SIG-M5 treated with dmso at 0.1 percent for 504 hours (cell line): ENCODE data around the gene ATP9B.
"Not testable (repeated sequence)": the region's sequence is repeated elsewhere in the genome, so short reads cannot be mapped to it uniquely, and the experiment has no call there.

ENCODE experiments used
- DNase-seq: peaks from one replicate; lab custom pipeline; 2025; ENCODE audit not compliant: unreplicated experiment; lab: John Stamatoyannopoulos, UW

Gene ATP9B

DNA sequence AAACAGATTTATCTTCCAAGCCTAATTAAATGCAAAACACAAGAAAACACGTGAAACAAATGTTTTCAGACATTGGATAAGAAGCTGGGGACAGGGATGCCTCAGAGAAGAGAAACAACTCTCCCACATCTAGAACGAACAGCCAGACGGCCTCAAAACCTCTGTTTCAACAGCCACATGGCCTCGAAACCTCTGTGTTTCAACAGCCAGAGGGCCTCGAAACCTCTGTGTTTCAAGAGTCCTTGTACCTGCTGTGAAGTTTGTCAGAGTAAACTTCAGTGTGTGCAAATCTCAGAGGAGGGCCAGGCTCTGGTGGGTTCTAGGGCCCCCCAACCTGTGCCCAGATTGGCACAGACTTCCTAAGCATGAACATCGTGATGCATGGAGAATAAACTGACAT lies 283.2 kb downstream of the ATP9B start:
- no peak for DNase-seq

- no peak for DNase-seq
These were observed 284.1 kb downstream of the ATP9B start for GRCh38 chr18:79353267-79353666.

GRCh38 chr18:79354350-79354749 lies 285.2 kb downstream of the ATP9B start:
- DNase-seq = no peak

- no peak for DNase-seq
These were observed 286.5 kb downstream of the ATP9B start for GRCh38 chr18:79355433-79356335.

DNA sequence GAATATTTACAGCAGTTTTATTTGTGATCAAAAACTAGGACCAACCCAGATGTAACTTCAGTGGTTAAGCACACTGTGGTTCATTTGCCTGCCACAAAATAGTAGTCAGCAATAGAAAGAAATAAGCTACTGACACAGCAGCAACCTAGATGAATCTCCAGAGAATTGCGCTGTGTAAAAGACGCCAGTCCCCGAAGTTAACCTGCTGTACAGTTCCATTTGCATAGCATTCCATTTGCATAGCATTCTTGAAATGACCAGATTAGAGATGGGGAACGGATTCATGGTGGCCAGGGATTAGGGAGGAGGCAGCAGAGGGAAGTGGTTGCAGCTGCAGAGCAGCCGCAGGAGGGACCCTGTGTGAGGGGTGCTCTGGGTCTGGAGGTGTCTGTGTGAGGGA lies 287.2 kb downstream of the ATP9B start:
- DNase-seq = no peak

DNA sequence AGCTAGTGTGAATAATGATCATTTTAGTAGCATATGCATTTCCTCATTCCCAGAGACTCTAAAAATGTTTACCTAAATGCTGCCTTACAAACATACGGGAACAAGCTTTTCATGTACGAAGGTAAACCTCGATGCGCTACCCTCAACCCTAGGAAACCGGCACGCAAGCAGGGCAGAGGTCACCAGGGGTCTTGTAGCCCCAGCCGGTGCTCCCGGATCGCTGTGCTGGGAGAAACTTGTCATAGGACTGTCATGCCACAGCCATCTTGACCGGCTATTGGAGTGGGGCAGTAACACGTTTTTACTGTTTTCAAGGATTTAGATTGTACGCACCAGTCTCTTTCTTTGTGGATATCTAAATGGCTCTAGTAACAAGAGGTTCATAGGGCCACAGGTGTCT lies 291.7 kb downstream of the ATP9B start:
- DNase-seq = no peak

GRCh38 chr18:79361766-79362522 lies 292.8 kb downstream of the ATP9B start:
- no peak for DNase-seq

DNA sequence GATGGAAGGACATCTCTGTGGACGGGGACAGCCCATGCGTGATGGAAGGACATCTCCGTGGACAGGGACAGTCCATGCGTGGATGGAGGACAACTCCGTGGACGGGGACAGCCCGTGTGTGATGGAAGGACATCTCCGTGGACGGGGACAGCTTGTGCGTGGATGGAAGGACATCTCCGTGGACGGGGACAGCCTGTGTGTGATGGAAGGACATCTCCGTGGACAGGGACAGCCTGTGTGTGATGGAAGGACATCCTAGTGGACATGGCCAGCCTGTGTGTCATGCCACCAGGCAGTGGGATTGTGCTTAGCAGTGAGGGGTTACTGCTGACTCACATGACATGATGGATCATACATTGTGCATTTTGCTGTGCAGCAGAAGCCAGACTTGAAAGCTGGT lies 296.5 kb downstream of the ATP9B start:
- no peak for DNase-seq

DNA sequence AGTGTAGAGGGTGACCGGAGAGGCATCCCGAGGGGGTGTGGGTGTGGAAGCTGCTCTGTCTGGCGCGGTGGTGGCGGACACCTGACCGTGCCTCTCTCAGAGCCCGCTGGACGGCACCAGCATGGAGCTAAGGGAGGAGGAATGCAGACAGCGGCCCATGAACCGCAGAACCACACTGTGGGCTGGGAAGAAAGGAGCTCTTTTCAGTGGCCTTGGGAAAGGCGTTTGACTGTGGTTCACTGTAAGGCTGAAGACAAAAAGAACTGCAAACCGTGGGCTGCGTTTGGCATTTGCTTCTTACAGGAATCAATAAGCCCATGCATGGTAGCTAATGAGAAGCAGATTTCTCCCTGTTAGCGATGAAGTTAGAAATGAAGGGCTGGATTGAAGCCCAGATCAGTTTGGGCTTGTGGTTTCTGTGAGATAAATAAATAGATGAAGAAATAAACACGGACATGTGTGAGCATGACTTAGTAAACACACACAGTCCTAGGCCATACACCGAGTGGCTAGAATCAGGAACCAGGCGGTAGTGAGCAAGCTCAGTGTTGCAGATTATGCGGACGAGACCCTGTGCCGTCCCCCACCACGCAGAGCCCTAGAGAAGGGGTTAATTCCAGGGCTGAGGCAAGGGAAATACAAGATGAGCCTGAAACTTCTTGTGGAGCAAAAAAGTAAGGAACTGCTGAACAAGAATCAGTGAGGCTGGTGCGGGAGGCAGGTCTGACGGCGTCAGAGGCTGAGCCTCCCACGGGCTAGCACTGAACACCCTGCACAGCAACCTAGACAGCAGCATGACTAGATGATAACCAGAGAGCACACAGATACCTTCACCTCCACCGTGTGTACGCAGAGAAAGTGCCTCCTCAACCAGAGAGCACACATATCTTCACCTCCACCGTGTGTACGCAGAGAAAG lies 297.2 kb downstream of the ATP9B start:
- no peak for DNase-seq

- DNase-seq = no peak
These were observed 298.3 kb downstream of the ATP9B start for GRCh38 chr18:79367480-79367879.

DNA sequence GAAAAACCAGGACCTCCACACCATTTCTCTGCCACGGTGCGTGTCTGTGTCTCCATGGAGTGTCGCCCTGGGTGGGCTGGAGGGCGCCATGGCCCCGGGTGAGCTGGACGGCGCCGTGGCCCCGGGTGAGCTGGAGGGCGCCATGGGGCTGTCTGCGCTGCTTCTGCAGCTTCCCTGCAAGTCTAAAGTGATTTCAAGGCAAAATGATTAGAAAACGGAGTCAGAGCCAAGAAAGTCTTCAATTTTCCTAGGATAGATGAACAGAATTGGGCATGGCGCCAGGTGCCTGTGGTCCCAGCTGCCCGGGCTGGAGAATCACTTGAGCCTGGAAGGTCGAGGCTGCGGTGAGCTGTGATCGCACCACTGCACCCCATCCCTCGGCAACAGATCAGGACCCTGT lies 298.8 kb downstream of the ATP9B start:
- DNase-seq = no peak

DNA sequence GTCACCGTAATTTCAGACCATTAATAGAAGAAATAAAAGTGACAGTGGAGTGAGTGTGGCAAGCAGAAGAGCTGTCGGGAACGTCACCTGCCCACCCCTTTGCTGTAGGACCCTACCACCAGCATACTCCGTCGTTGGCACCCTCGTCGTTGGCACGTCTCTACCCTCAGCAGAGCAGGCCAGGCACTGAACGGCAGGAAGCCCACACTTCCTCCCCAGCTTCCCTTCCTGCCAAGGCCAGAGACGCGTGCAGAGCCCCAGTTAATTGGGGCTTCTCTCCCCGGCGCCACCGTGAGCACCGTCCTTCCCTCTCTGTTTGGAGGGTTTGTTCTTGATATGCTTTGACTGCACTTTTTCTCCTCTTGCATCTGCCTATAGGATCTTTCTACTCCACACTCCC lies 299.5 kb downstream of the ATP9B start:
- DNase-seq = no peak

DNA sequence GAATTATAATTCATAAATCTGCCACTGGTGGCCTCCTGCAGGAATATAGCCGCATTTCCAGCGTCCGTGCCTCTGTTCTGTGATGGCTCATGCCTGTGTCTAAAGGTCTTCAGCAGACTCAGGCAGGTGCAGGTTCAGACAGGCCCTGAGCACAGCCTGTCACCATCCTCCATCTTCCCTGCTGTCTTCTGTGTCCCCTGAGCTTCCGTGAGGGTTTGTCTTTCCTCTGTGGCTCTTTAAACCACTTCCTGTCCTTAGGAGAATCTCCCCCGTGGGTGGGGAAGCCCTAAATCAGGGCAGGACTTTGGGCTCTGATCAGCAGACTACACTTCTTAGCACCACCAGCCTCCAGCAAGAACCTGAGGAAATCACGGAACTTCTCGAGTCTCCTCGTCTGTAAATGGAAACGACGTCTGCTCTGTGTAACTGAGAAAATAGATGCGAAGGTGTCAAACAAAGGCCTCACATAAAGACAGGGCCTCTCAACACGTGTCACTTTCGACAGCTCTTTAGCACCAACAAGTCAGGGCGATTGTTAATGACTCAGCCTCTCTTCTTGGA lies 302.4 kb downstream of the ATP9B start:
- DNase-seq = no peak

DNA sequence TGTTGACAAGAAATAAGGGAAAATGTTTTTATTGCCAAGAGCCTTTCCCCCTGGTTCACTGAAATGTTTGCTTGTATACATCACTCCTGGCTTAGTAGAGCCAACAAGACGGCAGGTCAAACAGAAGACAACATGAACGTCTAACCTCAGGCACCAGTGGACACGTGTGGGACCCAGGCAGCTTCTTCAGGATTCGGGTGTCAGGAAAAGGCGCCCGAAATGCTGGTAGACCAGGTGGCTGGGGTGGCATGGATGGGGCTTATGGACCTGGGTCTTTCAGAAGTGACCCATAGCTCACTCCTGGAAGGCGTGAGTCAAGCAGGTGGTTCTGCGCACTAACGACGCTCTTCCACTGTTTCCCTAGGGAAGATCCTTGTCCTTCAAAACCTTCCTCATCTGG lies 303.3 kb downstream of the ATP9B start:
- no peak for DNase-seq

DNA sequence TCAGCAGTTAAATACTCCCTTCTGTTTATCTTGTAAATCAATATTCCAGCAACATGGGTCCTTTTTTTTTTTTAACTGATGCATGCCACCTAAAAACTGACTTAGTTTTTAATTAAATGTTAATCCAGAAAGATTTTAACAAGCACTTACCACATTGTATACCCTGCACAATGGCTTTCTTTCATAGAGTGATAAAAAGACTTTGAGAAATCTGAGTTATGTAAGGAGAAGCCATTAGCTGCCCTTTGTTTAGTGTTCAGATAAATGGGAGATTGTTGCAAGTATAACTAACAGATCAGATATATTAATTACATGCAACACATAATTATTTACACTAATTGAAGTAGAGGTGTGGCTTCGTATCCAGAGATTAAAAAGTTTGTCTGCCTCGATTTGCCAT lies 303.8 kb downstream of the ATP9B start:
- DNase-seq = no peak

DNA sequence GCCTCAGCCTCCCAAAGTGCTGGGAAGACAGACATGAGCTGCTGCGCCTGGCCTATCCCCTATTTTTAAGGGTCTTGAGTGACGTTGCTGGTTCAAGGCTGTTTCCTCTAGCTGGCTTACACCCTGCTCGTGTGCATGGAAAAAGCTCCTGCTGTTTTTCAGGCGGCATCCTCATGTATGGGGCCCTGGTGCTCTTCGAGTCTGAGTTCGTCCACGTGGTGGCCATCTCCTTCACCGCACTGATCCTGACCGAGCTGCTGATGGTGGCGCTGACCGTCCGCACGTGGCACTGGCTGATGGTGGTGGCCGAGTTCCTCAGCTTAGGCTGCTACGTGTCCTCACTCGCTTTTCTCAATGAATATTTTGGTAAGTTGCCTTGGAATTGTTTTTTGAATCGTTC lies 304.5 kb downstream of the ATP9B start:
- DNase-seq = no peak

- DNase-seq = no peak
These were observed 305.4 kb downstream of the ATP9B start for GRCh38 chr18:79374408-79375171.

GRCh38 chr18:79375441-79376154 lies 306.4 kb downstream of the ATP9B start:
- no peak for DNase-seq

DNA sequence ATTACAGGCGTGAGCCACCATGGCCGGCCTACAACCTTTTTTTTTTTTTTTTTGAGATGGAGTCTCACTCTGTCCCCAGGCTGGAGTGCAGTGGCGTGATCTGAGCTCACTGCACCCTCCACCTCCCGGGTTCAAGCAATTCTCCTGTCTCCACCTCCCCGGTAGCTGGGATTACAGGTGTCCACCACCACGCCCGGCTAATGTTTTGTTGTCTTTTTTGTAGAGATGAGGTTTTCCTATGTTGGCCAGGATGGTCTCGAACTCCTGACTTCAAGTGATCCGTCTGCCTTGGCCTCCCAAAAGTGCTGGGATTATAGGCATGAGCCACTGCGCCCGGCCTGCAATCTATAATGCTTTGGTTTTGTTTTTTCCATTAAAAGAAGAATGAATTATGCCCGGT lies 307.5 kb downstream of the ATP9B start:
- not testable (repeated sequence) for DNase-seq
